Caco-2 (cell line): Measurements from ENCODE around the gene COL27A1. TPM values are rescaled to one million over a fixed set of nuclear protein-coding genes. Genes with fewer than 3 reads are reported as not detected.

Experiments
- BruUV-seq: library from RNA; stranded (reverse); fragments of 400-500 nt; replicated peaks from 2 replicates; lab custom pipeline; 2021; lab: Mats Ljungman, UMichigan
- CTCF ChIA-PET: fragments of 300-600 bp; sonication (Branson Sonifier 250); formaldehyde crosslinking; loops from one replicate; lab custom pipeline; 2022; ENCODE audit warnings: antibody characterized with exemption; lab: Charles Lee
- POLR2A ChIA-PET: fragments of 300-600 bp; sonication (Branson Sonifier 250); formaldehyde crosslinking; loops from one replicate; lab custom pipeline; 2022; ENCODE audit warnings: antibody characterized with exemption; lab: Charles Lee
- DNase-seq, 2 experiments: peaks; one replicate each; pipeline versions ENCODE4 v3.0.0 to v3.0.0-alpha.2; 2020 to 2022
- H3K27me3 ChIP-seq: replicated peaks from 2 replicates; pipeline ENCODE4 v1.6.0; 2011; ENCODE audit warnings: low read length; ENCODE audit not compliant: control insufficient read depth, insufficient read depth
- H3K36me3 ChIP-seq: 2 replicates; pipeline ENCODE4 v1.5.1; 2011; ENCODE audit warnings: low read length; ENCODE audit not compliant: control insufficient read depth, insufficient read depth
- H3K4me1 ChIP-seq: fragments of 250-450 bp; sonication (Bioruptor Pico); 2 replicates; pipeline ENCODE4 v1.5.1; 2020; ENCODE audit warnings: mild to moderate bottlenecking
- H3K4me3 ChIP-seq: 2 replicates; pipeline ENCODE4 v1.5.1; 2011; ENCODE audit warnings: low read depth, mild to moderate bottlenecking, control low read depth, low read length
- H3K9me3 ChIP-seq: fragments of 250-450 bp; sonication (Bioruptor Pico); 2 replicates; pipeline ENCODE4 v1.5.1; 2020; ENCODE audit warnings: mild to moderate bottlenecking, moderate library complexity
- H3K27ac Mint-ChIP-seq: one replicate; pipeline ENCODE4 v1.8.0; 2022; ENCODE audit warnings: mixed read lengths; ENCODE audit not compliant: unreplicated experiment
- H3K27me3 Mint-ChIP-seq: one replicate; pipeline ENCODE4 v1.8.0; 2022; ENCODE audit warnings: mixed read lengths; ENCODE audit not compliant: insufficient read depth, unreplicated experiment
- H3K36me3 Mint-ChIP-seq: one replicate; pipeline ENCODE4 v1.8.0; 2022; ENCODE audit warnings: mild to moderate bottlenecking, mixed read lengths; ENCODE audit not compliant: insufficient read depth, unreplicated experiment
- H3K4me1 Mint-ChIP-seq: one replicate; pipeline ENCODE4 v1.8.0; 2022; ENCODE audit warnings: low read depth, mixed read lengths; ENCODE audit not compliant: unreplicated experiment
- H3K4me3 Mint-ChIP-seq: one replicate; pipeline ENCODE4 v1.8.0; 2022; ENCODE audit warnings: mild to moderate bottlenecking, moderate library complexity, mixed read lengths; ENCODE audit not compliant: unreplicated experiment
- H3K9me3 Mint-ChIP-seq: one replicate; pipeline ENCODE4 v1.8.0; 2022; ENCODE audit warnings: mixed read lengths; ENCODE audit not compliant: unreplicated experiment
- intact Hi-C: fragments of 100-400 bp; cut with micrococcal nuclease; formaldehyde crosslinking; loops from one replicate; pipeline ENCODE4 v1.10.0; 2022; ENCODE audit not compliant: unreplicated experiment
- total RNA-seq: library from RNA; stranded (reverse); gene quantifications from 2 replicates; pipeline ENCODE4 v1.2.3, GENCODE V29; 2022
- TF ChIP-seq, protein P1 (sequence below), 2 experiments: fragments of 200-600 bp in 1 of 2; IDR thresholded peaks; 1 replicate in 1 of 2; 2 replicates in 1 of 2; pipeline versions ENCODE4 v1.5.1 to v1.8.0; 2011 to 2022; ENCODE audit warnings: antibody characterized with exemption in 1 of 2, control low read depth in 1 of 2, inconsistent platforms in 1 of 2, low read depth in 1 of 2, low read length in 1 of 2, mild to moderate bottlenecking in 1 of 2, moderate library complexity in 1 of 2; ENCODE audit not compliant: insufficient read depth in 1 of 2, severe bottlenecking in 1 of 2, unreplicated experiment in 1 of 2

COL27A1 gene
- total RNA-seq, 1 experiment from 2014 or later, result 31.1 TPM

DNA sequence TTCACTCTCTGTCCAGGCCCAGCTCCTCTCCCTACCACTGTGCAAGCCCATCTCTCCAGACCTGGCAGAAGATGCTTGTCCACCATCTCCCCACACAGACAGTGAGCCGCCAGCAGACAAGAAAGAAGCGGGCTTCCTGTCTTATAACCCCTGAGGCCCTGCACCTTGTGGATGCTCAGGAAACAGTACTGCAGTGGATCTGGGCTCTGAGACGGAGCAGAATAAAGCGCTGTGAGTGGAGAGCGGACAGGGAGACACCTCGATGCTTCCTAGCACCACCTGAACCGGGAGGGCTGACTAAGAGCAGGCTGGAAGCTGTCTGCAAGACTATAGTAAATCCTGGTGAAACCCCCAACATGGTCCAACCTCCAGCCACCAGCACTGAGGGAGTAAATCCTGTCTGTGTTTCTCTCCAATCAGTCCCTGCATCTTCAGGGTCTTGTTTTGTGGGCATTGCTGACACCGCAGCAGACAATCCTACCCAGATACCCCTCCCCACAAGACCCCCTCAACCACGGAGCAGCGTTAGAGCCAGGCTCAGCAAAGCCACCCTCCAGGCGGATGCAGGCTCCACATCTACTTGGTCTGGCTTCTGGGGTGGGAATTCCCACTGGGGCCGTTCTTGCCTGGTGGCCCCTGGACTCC, 193.0 kb downstream of the COL27A1 start:
- TF ChIP-seq, protein P1, sequence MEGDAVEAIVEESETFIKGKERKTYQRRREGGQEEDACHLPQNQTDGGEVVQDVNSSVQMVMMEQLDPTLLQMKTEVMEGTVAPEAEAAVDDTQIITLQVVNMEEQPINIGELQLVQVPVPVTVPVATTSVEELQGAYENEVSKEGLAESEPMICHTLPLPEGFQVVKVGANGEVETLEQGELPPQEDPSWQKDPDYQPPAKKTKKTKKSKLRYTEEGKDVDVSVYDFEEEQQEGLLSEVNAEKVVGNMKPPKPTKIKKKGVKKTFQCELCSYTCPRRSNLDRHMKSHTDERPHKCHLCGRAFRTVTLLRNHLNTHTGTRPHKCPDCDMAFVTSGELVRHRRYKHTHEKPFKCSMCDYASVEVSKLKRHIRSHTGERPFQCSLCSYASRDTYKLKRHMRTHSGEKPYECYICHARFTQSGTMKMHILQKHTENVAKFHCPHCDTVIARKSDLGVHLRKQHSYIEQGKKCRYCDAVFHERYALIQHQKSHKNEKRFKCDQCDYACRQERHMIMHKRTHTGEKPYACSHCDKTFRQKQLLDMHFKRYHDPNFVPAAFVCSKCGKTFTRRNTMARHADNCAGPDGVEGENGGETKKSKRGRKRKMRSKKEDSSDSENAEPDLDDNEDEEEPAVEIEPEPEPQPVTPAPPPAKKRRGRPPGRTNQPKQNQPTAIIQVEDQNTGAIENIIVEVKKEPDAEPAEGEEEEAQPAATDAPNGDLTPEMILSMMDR (IDR thresholded peaks at IDR 0.05; ENCODE audit: insufficient read depth in 1 of 2, low read depth in 1 of 2, low read length in 1 of 2, severe bottlenecking in 1 of 2, unreplicated experiment in 1 of 2), result no peak
- Mint-ChIP-seq H3K4me1 (peaks cover 15% of the 10 kb centered on the region), H3K27ac (peak overlapping the region; percentile 69), H3K27me3 (no peaks in the 10 kb centered on the region), H3K36me3 (peaks cover 40% of the 10 kb centered on the region), H3K4me3 (no peak overlapping the region), H3K9me3 (no peaks in the 10 kb centered on the region)
- intact Hi-C loops, result loop anchor here (2.0 kb wide), 1 partner anchor 48 kb away; no protein-coding TSS in a partner anchor
- H3K4me3 ChIP-seq, result no peak overlapping the region
- H3K4me1 ChIP-seq, result peaks cover 17% of the 10 kb centered on the region
- DNase-seq, result no peak
- CTCF ChIA-PET, result interaction anchor here (0.9 kb wide), 1 partner anchor 266 kb away, joined by 3 read pairs; no protein-coding TSS in a partner anchor
- POLR2A ChIA-PET, result no interaction called here
- H3K27me3 ChIP-seq, result no peaks in the 10 kb centered on the region
- H3K9me3 ChIP-seq, result no peaks in the 10 kb centered on the region
- H3K36me3 ChIP-seq, result peaks cover 2% of the 10 kb centered on the region; the same call in 1 of the 2 replicates
- TSS peak; percentile 14 for BruUV-seq

DNA sequence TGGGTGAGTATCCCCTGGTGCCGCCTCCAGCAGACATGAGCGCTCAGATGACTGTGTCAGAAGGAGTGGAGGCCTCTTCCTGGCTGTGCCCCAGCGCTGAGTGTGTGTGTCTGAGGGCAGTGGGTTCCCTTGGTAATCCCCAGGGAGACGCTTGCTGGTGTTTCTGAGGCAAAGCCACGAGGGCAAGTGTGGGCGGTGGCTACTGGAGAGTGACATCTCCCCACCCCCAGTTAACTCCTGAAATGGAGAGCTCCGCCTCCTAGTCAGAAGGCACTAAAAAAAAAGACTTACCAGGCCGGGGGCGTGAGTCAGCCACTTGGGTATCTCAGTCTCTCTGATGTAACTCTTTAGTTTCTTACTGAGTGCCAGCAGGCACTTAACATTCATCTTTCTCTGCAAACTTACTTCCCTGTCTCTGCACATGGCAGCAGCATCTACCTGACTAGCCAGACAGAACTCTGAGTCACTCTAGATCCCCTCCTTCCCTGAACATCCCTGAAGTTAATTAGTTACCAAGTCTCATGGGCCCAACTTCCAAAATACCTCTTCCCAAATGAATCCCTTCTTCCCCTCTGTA, 193.7 kb downstream of the COL27A1 start:
- no peaks in the 10 kb centered on the region for H3K9me3 ChIP-seq
- H3K36me3 ChIP-seq, result peaks cover 2% of the 10 kb centered on the region; the same call in 1 of the 2 replicates
- Mint-ChIP-seq H3K4me1 (peaks cover 15% of the 10 kb centered on the region), H3K9me3 (no peaks in the 10 kb centered on the region), H3K27ac (peak overlapping the region; percentile 69), H3K27me3 (no peaks in the 10 kb centered on the region), H3K4me3 (peak overlapping the region; percentile 0), H3K36me3 (peaks cover 40% of the 10 kb centered on the region)
- no peaks in the 10 kb centered on the region for H3K27me3 ChIP-seq
- intact Hi-C loops, result loop anchor here (2.0 kb wide), 1 partner anchor 48 kb away; no protein-coding TSS in a partner anchor
- peak; percentile 80 to 81 for DNase-seq
- POLR2A ChIA-PET, result no interaction called here
- TF ChIP-seq, protein P1 (IDR thresholded peaks at IDR 0.05; ENCODE audit: insufficient read depth in 1 of 2, low read depth in 1 of 2, low read length in 1 of 2, severe bottlenecking in 1 of 2, unreplicated experiment in 1 of 2), result no peak
- H3K4me3 ChIP-seq, result no peak overlapping the region
- H3K4me1 ChIP-seq, result peaks cover 17% of the 10 kb centered on the region
- CTCF ChIA-PET, result interaction anchor here (0.9 kb wide), 1 partner anchor 267 kb away, joined by 3 read pairs; no protein-coding TSS in a partner anchor
- no TSS peak for BruUV-seq

DNA sequence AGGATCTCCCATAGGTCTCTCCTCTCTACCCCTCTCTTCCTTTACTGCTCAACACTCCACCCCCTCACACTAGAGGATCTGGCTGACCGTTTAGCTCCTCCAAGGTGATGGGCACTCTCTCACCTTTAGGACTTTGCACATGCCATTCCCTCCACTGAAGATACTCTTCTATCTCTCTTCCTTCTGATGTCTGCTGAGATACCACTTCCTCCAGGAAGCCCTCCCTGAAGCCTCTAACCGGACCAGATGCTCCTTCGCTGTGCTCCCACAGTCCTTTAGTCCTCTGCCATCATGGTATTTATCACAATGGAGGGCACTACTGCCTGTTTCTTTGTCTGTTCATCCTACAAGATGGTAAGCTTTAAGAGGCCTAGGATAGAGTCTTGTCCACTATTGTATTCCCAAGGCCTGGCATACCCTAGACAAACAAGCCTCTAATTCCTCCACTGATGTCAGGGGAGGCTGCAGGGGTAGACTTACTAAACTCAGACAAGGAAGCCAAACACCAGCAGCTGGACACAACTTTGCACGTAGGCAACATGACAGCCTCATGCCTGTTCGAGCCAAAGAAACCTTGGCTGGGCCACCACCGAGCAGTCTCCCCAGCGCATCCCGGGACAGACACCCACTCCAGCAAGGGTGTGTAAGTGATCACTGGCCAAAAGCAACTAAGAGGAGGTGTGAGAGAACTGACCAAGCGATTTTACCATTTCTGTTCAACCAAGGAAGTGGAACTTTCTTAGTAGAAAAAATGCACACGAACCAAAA, 194.6 kb downstream of the COL27A1 start:
- Mint-ChIP-seq H3K36me3 (peaks cover 40% of the 10 kb centered on the region), H3K9me3 (no peaks in the 10 kb centered on the region), H3K27me3 (no peaks in the 10 kb centered on the region), H3K4me3 (peak overlapping the region; percentile 0), H3K27ac (peak overlapping the region; percentile 69), H3K4me1 (peaks cover 15% of the 10 kb centered on the region)
- TF ChIP-seq, protein P1 (IDR thresholded peaks at IDR 0.05; ENCODE audit: insufficient read depth in 1 of 2, low read depth in 1 of 2, low read length in 1 of 2, severe bottlenecking in 1 of 2, unreplicated experiment in 1 of 2), result no peak
- POLR2A ChIA-PET, result interaction anchor here (0.7 kb wide), 1 partner anchor 237 kb away, joined by 4 read pairs; no protein-coding TSS in a partner anchor
- intact Hi-C loops, result loop anchor here (2.0 kb wide), 1 partner anchor 47 kb away; no protein-coding TSS in a partner anchor
- no TSS peak for BruUV-seq
- CTCF ChIA-PET, result interaction anchor here (0.5 to 0.7 kb wide), 2 partner anchors 43 to 718 kb away, joined by 3 to 4 read pairs; no protein-coding TSS in a partner anchor
- H3K9me3 ChIP-seq, result no peaks in the 10 kb centered on the region
- DNase-seq, result no peak
- H3K36me3 ChIP-seq, result peaks cover 2% of the 10 kb centered on the region; the same call in 1 of the 2 replicates
- H3K27me3 ChIP-seq, result no peaks in the 10 kb centered on the region
- H3K4me3 ChIP-seq, result no peak overlapping the region
- H3K4me1 ChIP-seq, result peaks cover 17% of the 10 kb centered on the region
